Measurements from ENCODE around the gene ZP1. TPM values are rescaled to one million over a fixed set of nuclear protein-coding genes. Genes with fewer than 3 reads are reported as not detected.

ZP1 gene
- total and polyA plus RNA-seq, 4 donors = not detected

DNA sequence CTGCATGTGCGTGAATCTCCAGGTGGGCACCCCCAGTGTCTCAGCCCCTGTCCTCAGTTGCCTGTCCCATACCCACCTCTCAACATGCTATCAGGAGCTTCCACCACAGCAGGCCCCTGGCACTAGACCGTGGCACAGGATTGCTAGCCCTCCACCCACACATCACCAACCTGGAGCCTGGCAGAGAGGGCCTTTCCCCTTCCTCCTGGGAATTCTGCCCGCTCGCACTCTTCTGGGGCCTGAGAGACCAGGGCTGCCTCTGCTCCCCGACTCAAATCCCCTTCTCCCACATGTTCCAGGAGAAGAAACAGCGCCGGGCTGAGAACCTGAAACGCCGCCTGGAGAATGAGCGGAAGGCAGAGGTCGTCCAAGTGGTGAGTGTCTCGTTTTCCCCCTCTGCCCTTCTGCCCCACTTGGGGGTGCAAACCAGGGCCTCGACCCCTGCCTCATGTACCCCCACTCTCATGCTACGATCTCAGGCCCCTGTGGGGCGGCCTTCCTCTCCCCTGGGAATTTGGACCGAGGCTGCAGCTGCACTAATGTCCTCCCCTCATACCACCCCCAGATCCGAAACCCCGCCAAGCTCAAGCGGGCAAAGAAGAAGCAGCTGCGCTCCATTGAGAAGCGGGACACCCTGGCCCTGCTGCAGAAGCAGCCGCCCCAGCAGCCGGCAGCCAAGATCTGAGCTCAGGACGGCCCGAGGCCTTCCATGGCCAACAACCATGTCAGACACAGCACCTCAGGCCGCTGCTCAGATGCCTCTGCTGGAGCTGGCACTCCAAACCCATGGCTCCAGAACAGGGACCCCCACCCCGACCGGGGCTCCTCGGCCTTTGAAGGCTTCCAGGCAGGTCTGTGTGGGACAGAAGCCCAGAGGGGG is 17.5 kb upstream of the ZP1 start:
- DNase-seq (ENCODE audit: low spot score) = no peak
- no peaks in the 10 kb centered on the region for H3K9me3 ChIP-seq (ENCODE audit: control insufficient read depth in 4 of 4, low read length in 3 of 4)
- H3K36me3 ChIP-seq (ENCODE audit: control insufficient read depth in 4 of 4, insufficient read depth in 3 of 4, low read depth in 1 of 4, low read length in 3 of 4) = peaks cover 0 to 30% (median 2%) of the 10 kb centered on the region in 4 donors
- H3K27me3 ChIP-seq (ENCODE audit: control insufficient read depth in 4 of 4, insufficient read depth in 4 of 4, low read length in 3 of 4) = no peaks in the 10 kb centered on the region
- WGBS = 96% methylated on average over 29 of the region's 29 CpGs
- H3K4me3 ChIP-seq (ENCODE audit: low read depth in 1 of 3, low read length in 3 of 3) = no peak overlapping the region
- peaks cover 0 to 11% (median 9%) of the 10 kb centered on the region in 4 donors for H3K4me1 ChIP-seq (ENCODE audit: control insufficient read depth in 4 of 4, insufficient read depth in 4 of 4, low read length in 3 of 4)
- H3K9ac ChIP-seq (ENCODE audit: low read depth in 1 of 2, low read length in 2 of 2) = no peak overlapping the region
- TF ChIP-seq RXRA (IDR thresholded peaks at IDR 0.05) = no peak
- TF ChIP-seq, protein P1, sequence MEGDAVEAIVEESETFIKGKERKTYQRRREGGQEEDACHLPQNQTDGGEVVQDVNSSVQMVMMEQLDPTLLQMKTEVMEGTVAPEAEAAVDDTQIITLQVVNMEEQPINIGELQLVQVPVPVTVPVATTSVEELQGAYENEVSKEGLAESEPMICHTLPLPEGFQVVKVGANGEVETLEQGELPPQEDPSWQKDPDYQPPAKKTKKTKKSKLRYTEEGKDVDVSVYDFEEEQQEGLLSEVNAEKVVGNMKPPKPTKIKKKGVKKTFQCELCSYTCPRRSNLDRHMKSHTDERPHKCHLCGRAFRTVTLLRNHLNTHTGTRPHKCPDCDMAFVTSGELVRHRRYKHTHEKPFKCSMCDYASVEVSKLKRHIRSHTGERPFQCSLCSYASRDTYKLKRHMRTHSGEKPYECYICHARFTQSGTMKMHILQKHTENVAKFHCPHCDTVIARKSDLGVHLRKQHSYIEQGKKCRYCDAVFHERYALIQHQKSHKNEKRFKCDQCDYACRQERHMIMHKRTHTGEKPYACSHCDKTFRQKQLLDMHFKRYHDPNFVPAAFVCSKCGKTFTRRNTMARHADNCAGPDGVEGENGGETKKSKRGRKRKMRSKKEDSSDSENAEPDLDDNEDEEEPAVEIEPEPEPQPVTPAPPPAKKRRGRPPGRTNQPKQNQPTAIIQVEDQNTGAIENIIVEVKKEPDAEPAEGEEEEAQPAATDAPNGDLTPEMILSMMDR (IDR thresholded peaks at IDR 0.05; ENCODE audit: low read depth, low read length, missing input control) = no peak
- no peak for TF ChIP-seq EGR1 (IDR thresholded peaks at IDR 0.05; ENCODE audit: low read depth in 2 of 2)
- no peak for TF ChIP-seq SP1 (IDR thresholded peaks at IDR 0.05)
- TF ChIP-seq FOXA2 (IDR thresholded peaks at IDR 0.05) = no peak
- TF ChIP-seq YY1 (IDR thresholded peaks at IDR 0.05) = no peak
- no peak for TF ChIP-seq GABPA (IDR thresholded peaks at IDR 0.05 in 1 of 2, conservative IDR thresholded peaks at IDR 0.05 in 1 of 2)
- no peak for TF ChIP-seq TAF1 (conservative IDR thresholded peaks at IDR 0.05)
- TF ChIP-seq HNF4A (conservative IDR thresholded peaks at IDR 0.05) = no peak
- TF ChIP-seq, protein P2, sequence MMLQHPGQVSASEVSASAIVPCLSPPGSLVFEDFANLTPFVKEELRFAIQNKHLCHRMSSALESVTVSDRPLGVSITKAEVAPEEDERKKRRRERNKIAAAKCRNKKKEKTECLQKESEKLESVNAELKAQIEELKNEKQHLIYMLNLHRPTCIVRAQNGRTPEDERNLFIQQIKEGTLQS (IDR thresholded peaks at IDR 0.05) = no peak
- no peak for TF ChIP-seq MAX (IDR thresholded peaks at IDR 0.05)
- TF ChIP-seq, protein P3, sequence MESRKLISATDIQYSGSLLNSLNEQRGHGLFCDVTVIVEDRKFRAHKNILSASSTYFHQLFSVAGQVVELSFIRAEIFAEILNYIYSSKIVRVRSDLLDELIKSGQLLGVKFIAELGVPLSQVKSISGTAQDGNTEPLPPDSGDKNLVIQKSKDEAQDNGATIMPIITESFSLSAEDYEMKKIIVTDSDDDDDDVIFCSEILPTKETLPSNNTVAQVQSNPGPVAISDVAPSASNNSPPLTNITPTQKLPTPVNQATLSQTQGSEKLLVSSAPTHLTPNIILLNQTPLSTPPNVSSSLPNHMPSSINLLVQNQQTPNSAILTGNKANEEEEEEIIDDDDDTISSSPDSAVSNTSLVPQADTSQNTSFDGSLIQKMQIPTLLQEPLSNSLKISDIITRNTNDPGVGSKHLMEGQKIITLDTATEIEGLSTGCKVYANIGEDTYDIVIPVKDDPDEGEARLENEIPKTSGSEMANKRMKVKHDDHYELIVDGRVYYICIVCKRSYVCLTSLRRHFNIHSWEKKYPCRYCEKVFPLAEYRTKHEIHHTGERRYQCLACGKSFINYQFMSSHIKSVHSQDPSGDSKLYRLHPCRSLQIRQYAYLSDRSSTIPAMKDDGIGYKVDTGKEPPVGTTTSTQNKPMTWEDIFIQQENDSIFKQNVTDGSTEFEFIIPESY (IDR thresholded peaks at IDR 0.05) = no peak
- TF ChIP-seq, protein P4, sequence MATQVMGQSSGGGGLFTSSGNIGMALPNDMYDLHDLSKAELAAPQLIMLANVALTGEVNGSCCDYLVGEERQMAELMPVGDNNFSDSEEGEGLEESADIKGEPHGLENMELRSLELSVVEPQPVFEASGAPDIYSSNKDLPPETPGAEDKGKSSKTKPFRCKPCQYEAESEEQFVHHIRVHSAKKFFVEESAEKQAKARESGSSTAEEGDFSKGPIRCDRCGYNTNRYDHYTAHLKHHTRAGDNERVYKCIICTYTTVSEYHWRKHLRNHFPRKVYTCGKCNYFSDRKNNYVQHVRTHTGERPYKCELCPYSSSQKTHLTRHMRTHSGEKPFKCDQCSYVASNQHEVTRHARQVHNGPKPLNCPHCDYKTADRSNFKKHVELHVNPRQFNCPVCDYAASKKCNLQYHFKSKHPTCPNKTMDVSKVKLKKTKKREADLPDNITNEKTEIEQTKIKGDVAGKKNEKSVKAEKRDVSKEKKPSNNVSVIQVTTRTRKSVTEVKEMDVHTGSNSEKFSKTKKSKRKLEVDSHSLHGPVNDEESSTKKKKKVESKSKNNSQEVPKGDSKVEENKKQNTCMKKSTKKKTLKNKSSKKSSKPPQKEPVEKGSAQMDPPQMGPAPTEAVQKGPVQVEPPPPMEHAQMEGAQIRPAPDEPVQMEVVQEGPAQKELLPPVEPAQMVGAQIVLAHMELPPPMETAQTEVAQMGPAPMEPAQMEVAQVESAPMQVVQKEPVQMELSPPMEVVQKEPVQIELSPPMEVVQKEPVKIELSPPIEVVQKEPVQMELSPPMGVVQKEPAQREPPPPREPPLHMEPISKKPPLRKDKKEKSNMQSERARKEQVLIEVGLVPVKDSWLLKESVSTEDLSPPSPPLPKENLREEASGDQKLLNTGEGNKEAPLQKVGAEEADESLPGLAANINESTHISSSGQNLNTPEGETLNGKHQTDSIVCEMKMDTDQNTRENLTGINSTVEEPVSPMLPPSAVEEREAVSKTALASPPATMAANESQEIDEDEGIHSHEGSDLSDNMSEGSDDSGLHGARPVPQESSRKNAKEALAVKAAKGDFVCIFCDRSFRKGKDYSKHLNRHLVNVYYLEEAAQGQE (IDR thresholded peaks at IDR 0.05) = no peak
- no peak for TF ChIP-seq HNF4G (IDR thresholded peaks at IDR 0.05)
- TF ChIP-seq JUND (IDR thresholded peaks at IDR 0.05) = no peak
- TF ChIP-seq FOXA1 (IDR thresholded peaks at IDR 0.05) = no peak
- TF ChIP-seq NR2F2 (IDR thresholded peaks at IDR 0.05) = no peak
- TF ChIP-seq RAD21 (IDR thresholded peaks at IDR 0.05) = no peak
- H3K27ac ChIP-seq (ENCODE audit: low read depth in 1 of 2, low read length in 2 of 2) = no peak overlapping the region

All from liver (tissue), 9 donors.